ENCODE data around the gene MAP6. TPM values are rescaled to one million over a fixed set of nuclear protein-coding genes. Genes with fewer than 3 reads are reported as not detected.
"Not testable (repeated sequence)": the region's sequence is repeated elsewhere in the genome, so short reads cannot be mapped to it uniquely, and the experiment has no call there.

The MAP6 gene
- total and polyA plus RNA-seq, 2 experiments from 2014 or later, result 2.9 to 5.6 TPM

DNA sequence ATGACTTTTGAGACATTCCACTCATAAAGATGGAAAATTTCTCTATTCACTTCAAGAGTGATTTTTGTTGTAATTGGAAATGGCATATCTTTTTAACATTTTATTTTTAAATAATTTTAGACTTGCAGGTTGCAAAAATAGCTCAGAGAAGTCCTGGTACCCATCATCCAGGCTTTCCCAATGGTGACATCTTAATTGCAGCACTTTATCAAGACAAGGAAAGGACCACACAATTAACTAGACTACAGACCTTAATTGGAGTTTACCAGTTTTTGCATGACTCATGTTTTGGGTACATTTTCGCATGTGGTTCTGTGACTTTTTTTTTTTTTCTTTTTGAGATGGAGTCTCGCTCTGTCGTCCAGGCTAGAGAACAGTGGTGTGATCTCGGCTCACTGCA, 23.0 kb upstream of the MAP6 start:
- Histone ChIP-seq H3K9me3 (ENCODE audit: low read depth) (no peaks in the 10 kb centered on the region), H3K36me3 (no peaks in the 10 kb centered on the region), H3K27me3 (peaks cover 21% of the 10 kb centered on the region), H3K27ac (no peak overlapping the region), H3K4me1 (ENCODE audit: low read depth) (no peaks in the 10 kb centered on the region), H3K4me3 (no peak overlapping the region)
- DNase-seq (ENCODE audit: low read depth in 1 of 2, low spot score in 1 of 2), result no peak
- no peak for TF ChIP-seq CTCF (IDR thresholded peaks at IDR 0.05; ENCODE audit: low read depth, low read length)

- Histone ChIP-seq H3K4me1 (ENCODE audit: low read depth) (no peaks in the 10 kb centered on the region), H3K27ac (no peak overlapping the region), H3K4me3 (no peak overlapping the region), H3K27me3 (peaks cover 25% of the 10 kb centered on the region), H3K9me3 (ENCODE audit: low read depth) (no peaks in the 10 kb centered on the region), H3K36me3 (no peaks in the 10 kb centered on the region)
- TF ChIP-seq CTCF (IDR thresholded peaks at IDR 0.05; ENCODE audit: low read depth, low read length), result no peak
- no peak for DNase-seq (ENCODE audit: low read depth in 1 of 2, low spot score in 1 of 2)
Observed at GRCh38 chr11:75689863-75690609, 21.2 kb upstream of the MAP6 start.

GRCh38 chr11:75683856-75684255, 15.0 kb upstream of the MAP6 start:
- not testable (repeated sequence) for H3K4me3 ChIP-seq; H3K4me1 ChIP-seq (ENCODE audit: low read depth); H3K27ac ChIP-seq; H3K36me3 ChIP-seq; DNase-seq (ENCODE audit: low read depth in 1 of 2, low spot score in 1 of 2); H3K9me3 ChIP-seq (ENCODE audit: low read depth)
- H3K27me3 ChIP-seq, result peaks cover 24% of the 10 kb centered on the region

DNA sequence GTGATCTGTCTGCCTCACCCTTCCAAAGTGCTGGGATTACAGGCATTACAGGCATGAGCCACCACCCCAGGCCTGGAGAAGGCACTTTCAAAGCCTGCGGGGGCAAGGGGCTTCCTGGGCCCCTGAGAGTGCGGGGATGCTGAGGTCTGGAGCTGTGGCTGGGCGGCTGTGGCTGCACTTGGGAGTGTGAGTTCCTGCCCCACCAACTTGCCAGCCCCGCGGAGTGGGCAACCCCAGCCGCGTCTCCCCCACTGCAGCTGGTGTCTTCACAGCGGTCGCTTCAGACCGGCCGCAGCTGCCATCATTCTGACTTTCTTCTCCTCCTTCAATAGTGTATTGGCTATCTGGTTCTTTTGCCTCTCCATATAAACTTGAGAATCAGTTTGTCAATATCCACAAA, 10.7 kb upstream of the MAP6 start:
- no peaks in the 10 kb centered on the region for H3K9me3 ChIP-seq (ENCODE audit: low read depth)
- H3K4me3 ChIP-seq, result no peak overlapping the region
- no peaks in the 10 kb centered on the region for H3K36me3 ChIP-seq
- DNase-seq (ENCODE audit: low read depth in 1 of 2, low spot score in 1 of 2), result no peak
- H3K4me1 ChIP-seq (ENCODE audit: low read depth), result no peaks in the 10 kb centered on the region
- peaks cover 36% of the 10 kb centered on the region for H3K27me3 ChIP-seq
- H3K27ac ChIP-seq, result no peak overlapping the region
- no peak for TF ChIP-seq CTCF (IDR thresholded peaks at IDR 0.05; ENCODE audit: low read depth, low read length)

DNA sequence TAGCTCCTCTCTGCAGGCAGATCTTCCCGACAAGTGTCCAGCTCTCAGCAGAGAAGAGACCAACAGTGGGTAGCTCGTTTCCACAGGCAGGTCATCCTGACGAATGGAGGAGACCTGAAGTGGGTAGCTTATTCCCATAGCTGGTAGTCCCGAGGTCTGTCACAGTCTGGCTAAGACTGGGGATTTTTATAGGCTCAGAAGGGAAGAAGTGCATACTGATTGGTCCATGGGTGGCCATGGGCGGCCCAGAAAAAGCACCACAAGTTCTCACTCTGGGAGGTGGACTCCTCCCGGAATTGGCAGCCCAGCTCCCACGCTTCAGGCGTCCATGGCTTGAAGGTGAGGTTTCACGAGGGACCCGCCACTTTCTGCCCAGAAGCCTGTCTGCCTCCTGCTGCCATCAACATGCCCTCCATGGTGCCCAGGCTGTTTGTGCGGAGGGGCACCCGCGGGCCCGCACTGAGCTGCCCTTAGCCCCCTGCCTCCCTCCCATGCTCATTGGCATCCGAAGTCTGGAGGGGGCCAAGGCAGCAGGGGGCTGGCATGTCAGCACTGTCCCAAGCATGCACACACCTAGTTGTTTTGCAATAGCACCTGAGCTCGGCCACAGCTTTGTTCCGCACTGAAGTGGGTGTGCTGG, 9.9 kb upstream of the MAP6 start:
- Histone ChIP-seq H3K4me3 (no peak overlapping the region), H3K9me3 (ENCODE audit: low read depth) (no peaks in the 10 kb centered on the region), H3K27ac (no peak overlapping the region), H3K4me1 (ENCODE audit: low read depth) (no peaks in the 10 kb centered on the region), H3K36me3 (no peaks in the 10 kb centered on the region), H3K27me3 (peaks cover 36% of the 10 kb centered on the region)
- no peak for TF ChIP-seq CTCF (IDR thresholded peaks at IDR 0.05; ENCODE audit: low read depth, low read length)
- DNase-seq (ENCODE audit: low read depth in 1 of 2, low spot score in 1 of 2), result no peak

- TF ChIP-seq CTCF (IDR thresholded peaks at IDR 0.05; ENCODE audit: low read depth, low read length), result no peak
- Histone ChIP-seq H3K27ac (no peak overlapping the region), H3K9me3 (ENCODE audit: low read depth) (no peaks in the 10 kb centered on the region), H3K4me3 (no peak overlapping the region), H3K4me1 (ENCODE audit: low read depth) (no peaks in the 10 kb centered on the region), H3K27me3 (peaks cover 36% of the 10 kb centered on the region), H3K36me3 (no peaks in the 10 kb centered on the region)
- no peak for DNase-seq (ENCODE audit: low read depth in 1 of 2, low spot score in 1 of 2)
Observed at GRCh38 chr11:75677909-75678308, 9.1 kb upstream of the MAP6 start.
